SK-N-SH (cell line): ENCODE measurements around the gene PCMT1. TPM values are rescaled to one million over a fixed set of nuclear protein-coding genes. Genes with fewer than 3 reads are reported as not detected.

ENCODE experiments used
- CTCF ChIA-PET: fragments of 300-600, 350-600 bp; formaldehyde crosslinking; extraction: SDS; loops from one replicate; lab custom pipeline; 2021; lab: Yijun Ruan, JAX
- POLR2A ChIA-PET: fragments of 350-600 bp; sonication (Branson Sonifier 250); formaldehyde crosslinking; extraction: SDS; loops from one replicate; lab custom pipeline; 2020; ENCODE audit warnings: antibody characterized with exemption, inconsistent platforms; lab: Yijun Ruan, JAX
- DNase-seq: peaks from one replicate; pipeline ENCODE4 v3.0.0; 2012
- H2AFZ ChIP-seq: fragments of 200-600 bp; sonication (generic); 2 replicates; pipeline ENCODE4 v1.8.1; 2016; ENCODE audit warnings: antibody characterized with exemption, mild to moderate bottlenecking, low read depth
- H3F3A ChIP-seq: fragments of 200-600 bp; sonication (generic); replicated peaks from 2 replicates; pipeline ENCODE3; 2016; ENCODE audit warnings: antibody characterized with exemption, mild to moderate bottlenecking; ENCODE audit not compliant: insufficient read depth
- H3K27ac ChIP-seq, 2 experiments: fragments of 200-500 bp in 1 of 2; fragments of 200-600 bp in 1 of 2; sonication (Bioruptor generic) in 1 of 2; sonication (generic), shearing (Covaris generic) in 1 of 2; 2 replicates each; pipeline versions ENCODE4 v1.5.1 to v1.6.1; 2014 to 2016; ENCODE audit warnings: low read depth in 2 of 2, inconsistent platforms in 1 of 2, low read length in 1 of 2, mild to moderate bottlenecking in 1 of 2, mixed read lengths in 1 of 2
- H3K27me3 ChIP-seq: fragments of 200-600 bp; sonication (generic), shearing (Covaris generic); 2 replicates; pipeline ENCODE4 v1.6.1; 2016; ENCODE audit warnings: mixed run types; ENCODE audit not compliant: insufficient read depth
- H3K36me3 ChIP-seq, 2 experiments: fragments of 200-500 bp in 1 of 2; fragments of 200-600 bp in 1 of 2; sonication (Bioruptor generic) in 1 of 2; sonication (generic) in 1 of 2; replicated peaks in 1 of 2; 2 replicates each; pipeline versions ENCODE3 to v1.5.1; 2014 to 2016; ENCODE audit warnings: low read length in 1 of 2, mild to moderate bottlenecking in 1 of 2; ENCODE audit not compliant: insufficient read depth in 2 of 2, control insufficient read depth in 1 of 2
- H3K4me1 ChIP-seq, 2 experiments: fragments of 200-500 bp in 1 of 2; fragments of 200-600 bp in 1 of 2; sonication (Bioruptor generic) in 1 of 2; sonication (generic), shearing (Covaris generic) in 1 of 2; 2 replicates each; pipeline versions ENCODE4 v1.5.1 to v1.6.1; 2014 to 2016; ENCODE audit warnings: low read depth in 1 of 2, low read length in 1 of 2, mixed run types in 1 of 2; ENCODE audit not compliant: insufficient read depth in 2 of 2, control insufficient read depth in 1 of 2
- H3K4me2 ChIP-seq: fragments of 200-600 bp; sonication (generic), shearing (Covaris generic); 2 replicates; pipeline ENCODE4 v1.6.1; 2017; ENCODE audit warnings: mixed run types
- H3K4me3 ChIP-seq, 2 experiments: fragments of 200-500 bp in 1 of 2; fragments of 200-600 bp in 1 of 2; sonication (Bioruptor generic) in 1 of 2; sonication (generic), shearing (Covaris generic) in 1 of 2; 2 replicates each; pipeline versions ENCODE4 v1.5.1 to v1.8.1; 2014 to 2016; ENCODE audit warnings: low read depth in 2 of 2, inconsistent platforms in 1 of 2, low read length in 1 of 2, mild to moderate bottlenecking in 1 of 2, mixed read lengths in 1 of 2, moderate library complexity in 1 of 2
- H3K79me2 ChIP-seq: fragments of 200-600 bp; sonication (generic); 2 replicates; pipeline ENCODE4 v1.8.1; 2017; ENCODE audit warnings: mild to moderate bottlenecking; ENCODE audit not compliant: insufficient read depth
- H3K9ac ChIP-seq: fragments of 200-600 bp; sonication (generic); 2 replicates; pipeline ENCODE4 v1.6.1; 2017; ENCODE audit warnings: mixed run types
- H3K9me2 ChIP-seq: fragments of 200-600 bp; sonication (generic); 2 replicates; pipeline ENCODE4 v1.6.1; 2017; ENCODE audit warnings: mixed run types
- H3K9me3 ChIP-seq: fragments of 200-600 bp; sonication (generic); 2 replicates; pipeline ENCODE4 v1.6.1; 2017; ENCODE audit warnings: mixed run types, mild to moderate bottlenecking, moderate library complexity
- H4K20me1 ChIP-seq: fragments of 200-600 bp; sonication (generic); 2 replicates; pipeline ENCODE4 v1.6.1; 2017; ENCODE audit warnings: mild to moderate bottlenecking, mixed run types; ENCODE audit not compliant: insufficient read depth
- ELF1 ChIP-seq: IDR thresholded peaks from 2 replicates; pipeline ENCODE4 v1.4.0; 2012
- EP300 ChIP-seq, 2 experiments: IDR thresholded peaks; 2 replicates each; pipeline versions ENCODE4 v1.4.0 to v1.6.1; 2012; ENCODE audit warnings: borderline replicate concordance in 1 of 2, low read depth in 1 of 2, low read length in 1 of 2
- EZH2phosphoT487 ChIP-seq: fragments of 200-600 bp; sonication (generic); IDR thresholded peaks from 2 replicates; pipeline ENCODE4 v1.6.1; 2017; ENCODE audit warnings: low read depth, mixed run types, mild to moderate bottlenecking, antibody characterized with exemption, moderate library complexity, borderline replicate concordance
- FOXJ3 ChIP-seq: sonication (generic); formaldehyde crosslinking; IDR thresholded peaks from 2 replicates; pipeline ENCODE4 v1.5.1; 2020; ENCODE audit warnings: mild to moderate bottlenecking, missing genetic modification reagents
- GABPA ChIP-seq: IDR thresholded peaks from 2 replicates; pipeline ENCODE4 v1.4.0; 2012; ENCODE audit warnings: low read depth, mild to moderate bottlenecking
- GATA2 ChIP-seq: sonication (generic); formaldehyde crosslinking; IDR thresholded peaks from 2 replicates; pipeline ENCODE4 v1.5.0; 2020; ENCODE audit warnings: mild to moderate bottlenecking, missing genetic modification reagents
- JUND ChIP-seq: IDR thresholded peaks from 2 replicates; pipeline ENCODE4 v1.4.0; 2012
- MAX ChIP-seq: IDR thresholded peaks from 2 replicates; pipeline ENCODE4 v1.4.0; 2012; ENCODE audit warnings: low read depth
- MEF2A ChIP-seq: IDR thresholded peaks from 2 replicates; pipeline ENCODE4 v1.4.0; 2012; ENCODE audit warnings: low read depth, borderline replicate concordance
- MXI1 ChIP-seq: IDR thresholded peaks from 2 replicates; pipeline ENCODE4 v1.6.1; 2012; ENCODE audit warnings: mild to moderate bottlenecking, low read depth, low read length, improper control_type of control experiment
- NFIC ChIP-seq: IDR thresholded peaks from 2 replicates; pipeline ENCODE4 v1.4.0; 2012; ENCODE audit warnings: borderline replicate concordance
- NRF1 ChIP-seq: IDR thresholded peaks from 2 replicates; pipeline ENCODE4 v1.6.1; 2012; ENCODE audit warnings: low read depth, mild to moderate bottlenecking, low read length
- PBX3 ChIP-seq: IDR thresholded peaks from 2 replicates; pipeline ENCODE4; 2012
- POLR2AphosphoS5 ChIP-seq: IDR thresholded peaks from 2 replicates; pipeline ENCODE4 v1.6.1; 2012; ENCODE audit warnings: low read depth, low read length
- RAD21 ChIP-seq: IDR thresholded peaks from 2 replicates; pipeline ENCODE4 v1.6.1; 2012; ENCODE audit warnings: mild to moderate bottlenecking, low read length
- RCOR1 ChIP-seq: fragments of 150-350 bp; IDR thresholded peaks from 2 replicates; pipeline ENCODE4 v1.6.1; 2017; ENCODE audit warnings: antibody characterized with exemption, low read length
- RXRA ChIP-seq: IDR thresholded peaks from 2 replicates; pipeline ENCODE4 v1.4.0; 2012; ENCODE audit warnings: low read depth, mild to moderate bottlenecking, borderline replicate concordance
- SIN3A ChIP-seq: IDR thresholded peaks from 2 replicates; pipeline ENCODE4 v1.6.1; 2012; ENCODE audit warnings: low read depth, mild to moderate bottlenecking, low read length, moderate library complexity, borderline replicate concordance
- TAF1 ChIP-seq: IDR thresholded peaks from 2 replicates; pipeline ENCODE4 v1.6.1; 2012; ENCODE audit warnings: low read depth, mild to moderate bottlenecking, low read length, moderate library complexity, borderline replicate concordance
- TCF12 ChIP-seq: IDR thresholded peaks from 2 replicates; pipeline ENCODE4 v1.4.0; 2012
- TEAD4 ChIP-seq: IDR thresholded peaks from 2 replicates; pipeline ENCODE4 v1.4.0; 2012; ENCODE audit warnings: mild to moderate bottlenecking, borderline replicate concordance; ENCODE audit not compliant: insufficient read depth
- USF1 ChIP-seq: IDR thresholded peaks from 2 replicates; pipeline ENCODE4 v1.4.0; 2012; ENCODE audit warnings: low read depth, borderline replicate concordance
- WGBS: methylation state at CpG from one replicate; pipeline ENCODE4 v1.1.6; 2017; ENCODE audit warnings: low lambda C conversion rate; 5-methylcytosine and 5-hydroxymethylcytosine counted together
- polyA plus RNA-seq, 3 experiments: library from polyadenylated mRNA; depleted of rRNA; stranded (reverse); fragments of >200 nt; gene quantifications; 2 replicates each; pipeline ENCODE4 v1.2.3, GENCODE V29; 2012
- TF ChIP-seq, protein P1 (sequence below): IDR thresholded peaks from 2 replicates; pipeline ENCODE4 v1.4.0; 2012; ENCODE audit warnings: low read depth, borderline replicate concordance

Gene PCMT1
- polyA plus RNA-seq, 1 of the 3 experiments (the other 2 are of a cell fraction) = 190 TPM

DNA sequence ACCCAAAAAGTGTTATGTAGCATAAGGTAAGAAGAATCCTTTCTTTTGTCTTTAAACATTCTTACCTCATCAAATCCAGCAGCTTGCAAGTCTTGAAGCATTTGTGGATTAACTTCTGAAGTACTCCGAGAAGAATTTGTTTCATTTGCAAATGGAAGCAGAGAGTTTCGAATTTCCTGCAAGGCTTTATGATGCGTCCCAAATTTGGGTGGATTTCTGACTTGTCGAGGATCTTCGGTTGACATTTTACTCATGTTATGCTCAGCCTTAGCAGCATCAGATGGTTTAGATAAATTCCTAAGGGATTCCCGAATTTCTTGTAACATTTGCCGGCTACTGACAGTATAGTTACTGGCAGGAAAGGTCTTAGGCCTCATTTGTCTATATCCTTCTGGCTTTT, 47.8 kb upstream of the PCMT1 start:
- Histone ChIP-seq H3K9me2 (no peaks in the 10 kb centered on the region), H3K9me3 (no peaks in the 10 kb centered on the region), H4K20me1 (peaks cover 42% of the 10 kb centered on the region), H2AFZ (no peak overlapping the region), H3K36me3 (peaks cover 6 to 22% of the 10 kb centered on the region in 2 experiments), H3K9ac (no peak overlapping the region), H3K4me3 (no peak overlapping the region), H3K4me2 (no peak overlapping the region), H3F3A (peaks cover 11% of the 10 kb centered on the region), H3K4me1 (no peaks in the 10 kb centered on the region; a peak in 1 of 4 replicates), H3K79me2 (peaks cover 99% of the 10 kb centered on the region)
- 85% methylated on average over 7 of the region's 7 CpGs for WGBS
- POLR2A ChIA-PET = no interaction called here
- CTCF ChIA-PET = no interaction called here
- no peak for DNase-seq
- TF ChIP-seq SIN3A (no peak), RCOR1 (no peak), FOXJ3 (CRISPR knock-in tag) (no peak), EZH2phosphoT487 (no peak), NFIC (no peak), USF1 (no peak), POLR2AphosphoS5 (no peak), ELF1 (no peak), TCF12 (no peak), RXRA (no peak), NRF1 (no peak), TEAD4 (no peak), MXI1 (no peak), RAD21 (no peak)
- TF ChIP-seq, protein P1, sequence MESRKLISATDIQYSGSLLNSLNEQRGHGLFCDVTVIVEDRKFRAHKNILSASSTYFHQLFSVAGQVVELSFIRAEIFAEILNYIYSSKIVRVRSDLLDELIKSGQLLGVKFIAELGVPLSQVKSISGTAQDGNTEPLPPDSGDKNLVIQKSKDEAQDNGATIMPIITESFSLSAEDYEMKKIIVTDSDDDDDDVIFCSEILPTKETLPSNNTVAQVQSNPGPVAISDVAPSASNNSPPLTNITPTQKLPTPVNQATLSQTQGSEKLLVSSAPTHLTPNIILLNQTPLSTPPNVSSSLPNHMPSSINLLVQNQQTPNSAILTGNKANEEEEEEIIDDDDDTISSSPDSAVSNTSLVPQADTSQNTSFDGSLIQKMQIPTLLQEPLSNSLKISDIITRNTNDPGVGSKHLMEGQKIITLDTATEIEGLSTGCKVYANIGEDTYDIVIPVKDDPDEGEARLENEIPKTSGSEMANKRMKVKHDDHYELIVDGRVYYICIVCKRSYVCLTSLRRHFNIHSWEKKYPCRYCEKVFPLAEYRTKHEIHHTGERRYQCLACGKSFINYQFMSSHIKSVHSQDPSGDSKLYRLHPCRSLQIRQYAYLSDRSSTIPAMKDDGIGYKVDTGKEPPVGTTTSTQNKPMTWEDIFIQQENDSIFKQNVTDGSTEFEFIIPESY = no peak
- TF ChIP-seq, all 33 proteins: peak for 0
- Histone ChIP-seq H3K27me3 (no peaks in the 10 kb centered on the region), H3K27ac (no peak overlapping the region)

- CTCF ChIA-PET = no interaction called here
- TF ChIP-seq TAF1 (no peak), PBX3 (no peak), POLR2AphosphoS5 (no peak), NFIC (no peak), MAX (no peak), EP300 (IDR thresholded peaks at IDR 0.05; ENCODE audit: borderline replicate concordance in 1 of 2, low read depth in 1 of 2, low read length in 1 of 2) (no peak), GATA2 (CRISPR knock-in tag) (no peak), RAD21 (no peak), EZH2phosphoT487 (no peak), MEF2A (no peak), GABPA (no peak), TCF12 (no peak), JUND (no peak), MXI1 (no peak), SIN3A (no peak)
- TF ChIP-seq, protein P1 = no peak
These were observed 37.8 kb upstream of the PCMT1 start for GRCh38 chr6:149711711-149712110.

More at GRCh38 chr6:149711711-149712110, 37.8 kb upstream of the PCMT1 start:
- Histone ChIP-seq H3K27me3 (no peaks in the 10 kb centered on the region), H4K20me1 (peaks cover 66% of the 10 kb centered on the region), H3K36me3 (peaks cover 0 to 5% of the 10 kb centered on the region in 2 experiments), H3K4me2 (no peak overlapping the region), H3K4me1 (peaks cover 0 to 7% of the 10 kb centered on the region in 2 experiments; a peak in 2 of 4 replicates), H3K9me2 (no peaks in the 10 kb centered on the region), H2AFZ (no peak overlapping the region), H3K9ac (no peak overlapping the region), H3K79me2 (peaks cover 100% of the 10 kb centered on the region), H3F3A (no peaks in the 10 kb centered on the region), H3K27ac (no peak overlapping the region), H3K4me3 (no peak overlapping the region), H3K9me3 (no peaks in the 10 kb centered on the region)
- POLR2A ChIA-PET = no interaction called here
- WGBS = 96% methylated on average over 5 of the region's 5 CpGs
- no peak for DNase-seq
